H9 (cell line): ENCODE data around the gene HLA-F. TPM values are rescaled to one million over a fixed set of nuclear protein-coding genes. Genes with fewer than 3 reads are reported as not detected.

Experiments used
- DNase-seq: peaks from one replicate; pipeline ENCODE4 v3.0.0-alpha.2; 2017
- H2AFZ ChIP-seq: one replicate; pipeline ENCODE4 v1.6.1; 2013; ENCODE audit warnings: mild to moderate bottlenecking, low read length, control low read depth, moderate library complexity
- H2AK5ac ChIP-seq: 2 replicates; pipeline ENCODE4 v1.6.1; 2013; ENCODE audit warnings: low read length, control low read depth, mixed read lengths; ENCODE audit not compliant: insufficient read length
- H2BK120ac ChIP-seq: one replicate; pipeline ENCODE4 v1.6.1; 2013; ENCODE audit warnings: low read depth, mild to moderate bottlenecking, low read length, control low read depth, inconsistent platforms; ENCODE audit not compliant: poor library complexity, severe bottlenecking
- H2BK12ac ChIP-seq: 2 replicates; pipeline ENCODE4 v1.6.1; 2013; ENCODE audit warnings: low read length, control low read depth, mixed read lengths, low read depth; ENCODE audit not compliant: insufficient read length
- H2BK15ac ChIP-seq: 2 replicates; pipeline ENCODE4 v1.6.1; 2013; ENCODE audit warnings: low read depth, low read length, control low read depth
- H2BK20ac ChIP-seq: one replicate; pipeline ENCODE4 v1.6.1; 2013; ENCODE audit warnings: low read depth, mild to moderate bottlenecking, low read length, control low read depth, inconsistent platforms; ENCODE audit not compliant: poor library complexity, severe bottlenecking
- H2BK5ac ChIP-seq: 2 replicates; pipeline ENCODE4 v1.6.1; 2013; ENCODE audit warnings: low read length, control low read depth, mixed read lengths; ENCODE audit not compliant: insufficient read length
- H3K14ac ChIP-seq: 2 replicates; pipeline ENCODE4 v1.6.1; 2013; ENCODE audit warnings: low read length, control low read depth; ENCODE audit not compliant: insufficient read depth
- H3K18ac ChIP-seq: 2 replicates; pipeline ENCODE4 v1.6.1; 2013; ENCODE audit warnings: low read depth, mild to moderate bottlenecking, mixed read lengths, low read length, control low read depth; ENCODE audit not compliant: insufficient read length
- H3K23ac ChIP-seq: 2 replicates; pipeline ENCODE4 v1.6.1; 2013; ENCODE audit warnings: low read length, control low read depth, mixed read lengths, low read depth; ENCODE audit not compliant: insufficient read length
- H3K23me2 ChIP-seq: 2 replicates; pipeline ENCODE4 v1.6.1; 2013; ENCODE audit warnings: low read depth, mild to moderate bottlenecking, mixed read lengths, low read length, control low read depth; ENCODE audit not compliant: insufficient read length, poor library complexity, severe bottlenecking
- H3K27ac ChIP-seq: 2 replicates; pipeline ENCODE4 v1.5.1; 2013; ENCODE audit warnings: low read length, control low read depth, mixed read lengths, low read depth; ENCODE audit not compliant: insufficient read length
- H3K27me3 ChIP-seq: 2 replicates; pipeline ENCODE4 v1.6.1; 2013; ENCODE audit warnings: low read length, control low read depth, inconsistent platforms; ENCODE audit not compliant: insufficient read depth
- H3K4ac ChIP-seq: 2 replicates; pipeline ENCODE4 v1.6.1; 2013; ENCODE audit warnings: low read depth, mild to moderate bottlenecking, control low read depth, inconsistent platforms, low read length, moderate library complexity
- H3K4me1 ChIP-seq: 2 replicates; pipeline ENCODE4 v1.6.1; 2013; ENCODE audit warnings: low read length, control low read depth, inconsistent platforms; ENCODE audit not compliant: insufficient read depth
- H3K4me2 ChIP-seq: 2 replicates; pipeline ENCODE4 v1.6.1; 2013; ENCODE audit warnings: low read length, control low read depth, mixed read lengths; ENCODE audit not compliant: insufficient read length, insufficient read depth
- H3K56ac ChIP-seq: 2 replicates; pipeline ENCODE4 v1.6.1; 2013; ENCODE audit warnings: low read depth, mild to moderate bottlenecking, mixed read lengths, low read length, control low read depth; ENCODE audit not compliant: insufficient read length
- H3K79me1 ChIP-seq: 2 replicates; pipeline ENCODE4 v1.6.1; 2013; ENCODE audit warnings: low read depth, mild to moderate bottlenecking, moderate library complexity, low read length, control low read depth, inconsistent platforms; ENCODE audit not compliant: insufficient read depth, poor library complexity, severe bottlenecking
- H3K79me2 ChIP-seq: 2 replicates; pipeline ENCODE4 v1.6.1; 2013; ENCODE audit warnings: low read length, control low read depth, inconsistent platforms; ENCODE audit not compliant: insufficient read depth
- H3K9ac ChIP-seq: 2 replicates; pipeline ENCODE4 v1.6.1; 2013; ENCODE audit warnings: low read length, control low read depth, mixed read lengths; ENCODE audit not compliant: insufficient read length; ENCODE audit errors: extremely low read depth
- H3K9me3 ChIP-seq: one replicate; pipeline ENCODE4 v1.6.1; 2013; ENCODE audit warnings: low read depth, low read length, inconsistent platforms; ENCODE audit not compliant: control insufficient read depth
- H3T11ph ChIP-seq: one replicate; pipeline ENCODE4 v1.6.1; 2013; ENCODE audit warnings: mild to moderate bottlenecking, low read length, control low read depth, inconsistent platforms
- H4K20me1 ChIP-seq: one replicate; pipeline ENCODE4 v1.6.1; 2013; ENCODE audit not compliant: control insufficient read depth, insufficient read length, insufficient read depth
- H4K5ac ChIP-seq: 2 replicates; pipeline ENCODE4 v1.6.1; 2013; ENCODE audit warnings: low read depth, mild to moderate bottlenecking, mixed read lengths, low read length, control low read depth; ENCODE audit not compliant: insufficient read length
- H4K8ac ChIP-seq: replicated peaks from 2 replicates; pipeline ENCODE4 v1.6.1; 2013; ENCODE audit warnings: low read length, control low read depth, mixed read lengths, low read depth; ENCODE audit not compliant: insufficient read length
- H4K91ac ChIP-seq: 2 replicates; pipeline ENCODE4 v1.6.1; 2013; ENCODE audit warnings: low read depth, mild to moderate bottlenecking, moderate library complexity, mixed read lengths, low read length, control low read depth; ENCODE audit not compliant: insufficient read length
- H3K27ac Mint-ChIP-seq, 3 experiments: 2 replicates in 2 of 3; 3 replicates in 1 of 3; pipeline ENCODE4 v1.8.0; 2020 to 2021; ENCODE audit warnings: mixed read lengths in 3 of 3, mild to moderate bottlenecking in 1 of 3, moderate library complexity in 1 of 3
- H3K27me3 Mint-ChIP-seq: 2 replicates; pipeline ENCODE4 v1.8.0; 2021; ENCODE audit warnings: low read depth, mild to moderate bottlenecking, moderate library complexity, mixed read lengths
- H3K36me3 Mint-ChIP-seq, 3 experiments: 2 replicates in 2 of 3; 3 replicates in 1 of 3; pipeline ENCODE4 v1.8.0; 2020 to 2021; ENCODE audit warnings: low read depth in 3 of 3, mixed read lengths in 3 of 3; ENCODE audit not compliant: insufficient read depth in 1 of 3
- H3K4me1 Mint-ChIP-seq, 2 experiments: 2 replicates each; pipeline ENCODE4 v1.8.0; 2020; ENCODE audit warnings: mixed read lengths in 2 of 2
- H3K4me3 Mint-ChIP-seq, 2 experiments: 2 replicates in 1 of 2; 3 replicates in 1 of 2; pipeline ENCODE4 v1.8.0; 2020 to 2021; ENCODE audit warnings: mild to moderate bottlenecking in 2 of 2, mixed read lengths in 2 of 2, moderate library complexity in 1 of 2
- H3K9me3 Mint-ChIP-seq, 2 experiments: 2 replicates in 1 of 2; 3 replicates in 1 of 2; pipeline ENCODE4 v1.8.0; 2020; ENCODE audit warnings: mild to moderate bottlenecking in 2 of 2, mixed read lengths in 2 of 2, moderate library complexity in 1 of 2
- CTCF ChIP-seq: fragments of 200-600 bp; sonication (generic); conservative IDR thresholded peaks from 3 replicates; pipeline ENCODE4 v1.8.0; 2021; ENCODE audit warnings: antibody characterized with exemption, mild to moderate bottlenecking
- WGBS: extraction: QIAGEN DNeasy Blood & Tissue Kit; methylation state at CpG from one replicate; pipeline ENCODE4 v1.1.7; 2013; ENCODE audit warnings: missing lambda C conversion rate, low lambda C conversion rate, mixed read lengths; ENCODE audit not compliant: insufficient read length; ENCODE audit errors: extremely low coverage; 5-methylcytosine and 5-hydroxymethylcytosine counted together
- total RNA-seq: library from RNA; stranded (reverse); gene quantifications from 2 replicates; pipeline ENCODE4 v1.2.1, GENCODE V29; 2021

The HLA-F gene
- total RNA-seq, 1 experiment from 2014 or later, result 7.4 TPM

GRCh38 chr6:29674008-29674407 is 49.2 kb upstream of the HLA-F start:
- Mint-ChIP-seq H3K4me3 (no peak overlapping the region), H3K36me3 (peaks cover 1 to 9% (median 5%) of the 10 kb centered on the region in 3 experiments; a peak in 5 of 7 replicates), H3K4me1 (peaks cover 27 to 32% of the 10 kb centered on the region in 2 experiments), H3K27me3 (peaks cover 2% of the 10 kb centered on the region; the same call in 1 of the 2 replicates), H3K27ac (no peak overlapping the region), H3K9me3 (peaks cover 0 to 2% of the 10 kb centered on the region in 2 experiments; a peak in 2 of 5 replicates)
- no peak overlapping the region for H3K4me2 ChIP-seq
- H3K9ac ChIP-seq, result no peak overlapping the region
- no peak overlapping the region for H4K8ac ChIP-seq
- H3K56ac ChIP-seq, result no peak overlapping the region
- H3K27me3 ChIP-seq, result no peaks in the 10 kb centered on the region
- DNase-seq, result no peak
- no peaks in the 10 kb centered on the region for H4K20me1 ChIP-seq
- H2AFZ ChIP-seq, result no peak overlapping the region
- H2BK12ac ChIP-seq, result no peak overlapping the region
- no peak overlapping the region for H2AK5ac ChIP-seq
- H2BK120ac ChIP-seq, result no peak overlapping the region
- no peaks in the 10 kb centered on the region for H3K9me3 ChIP-seq
- H3K4me1 ChIP-seq, result peaks cover 1% of the 10 kb centered on the region; the same call in 1 of the 2 replicates
- no peaks in the 10 kb centered on the region for H3K79me1 ChIP-seq
- no peak overlapping the region for H4K5ac ChIP-seq
- H3K4ac ChIP-seq, result no peak overlapping the region
- H4K91ac ChIP-seq, result no peak overlapping the region
- no peaks in the 10 kb centered on the region for H3K79me2 ChIP-seq
- no CpG with 5 or more reads among the region's 5 CpGs for WGBS
- H2BK5ac ChIP-seq, result no peak overlapping the region
- H3K23me2 ChIP-seq, result no peaks in the 10 kb centered on the region
- H2BK20ac ChIP-seq, result no peak overlapping the region
- no peak overlapping the region for H3K18ac ChIP-seq
- H3K23ac ChIP-seq, result no peak overlapping the region
- no peak overlapping the region for H2BK15ac ChIP-seq
- no peak overlapping the region for H3K14ac ChIP-seq
- H3K27ac ChIP-seq, result no peak overlapping the region
- H3T11ph ChIP-seq, result no peak overlapping the region
- no peak for TF ChIP-seq CTCF
